Neural crest cell (in vitro differentiated cells): ENCODE measurements around the gene NIPSNAP2. TPM values are rescaled to one million over a fixed set of nuclear protein-coding genes. Genes with fewer than 3 reads are reported as not detected.

Source experiments
- DNase-seq: peaks from one replicate; pipeline ENCODE4 v3.0.0; 2021; ENCODE audit warnings: low read depth, mixed read lengths, low spot score
- H3K27ac Mint-ChIP-seq: one replicate; pipeline ENCODE4 v1.8.0; 2021; ENCODE audit warnings: mild to moderate bottlenecking, mixed read lengths; ENCODE audit not compliant: unreplicated experiment
- H3K27me3 Mint-ChIP-seq: 2 replicates; pipeline ENCODE4 v1.8.0; 2021; ENCODE audit warnings: low read depth, mild to moderate bottlenecking, mixed read lengths
- H3K36me3 Mint-ChIP-seq: 2 replicates; pipeline ENCODE4 v1.8.0; 2021; ENCODE audit warnings: low read depth, mild to moderate bottlenecking, mixed read lengths
- H3K4me1 Mint-ChIP-seq: 2 replicates; pipeline ENCODE4 v1.8.0; 2021; ENCODE audit warnings: mixed read lengths
- H3K4me3 Mint-ChIP-seq: one replicate; pipeline ENCODE4 v1.8.0; 2021; ENCODE audit warnings: mild to moderate bottlenecking, mixed read lengths
- H3K9me3 Mint-ChIP-seq: 2 replicates; pipeline ENCODE4 v1.8.0; 2021; ENCODE audit warnings: mixed read lengths
- CTCF ChIP-seq: fragments of 200-600 bp; sonication (generic); conservative IDR thresholded peaks from 2 replicates; pipeline ENCODE4 v1.5.0; 2021; ENCODE audit warnings: antibody characterized with exemption, mild to moderate bottlenecking
- total RNA-seq: library from RNA; stranded (reverse); gene quantifications from 2 replicates; pipeline ENCODE4 v1.2.1, GENCODE V29; 2021

The NIPSNAP2 gene
- total RNA-seq, 1 donor from 2014 or later = 51.2 TPM

- Mint-ChIP-seq H3K27me3 (no peaks in the 10 kb centered on the region), H3K36me3 (peaks cover 15% of the 10 kb centered on the region), H3K9me3 (no peaks in the 10 kb centered on the region), H3K27ac (no peak overlapping the region), H3K4me3 (peak overlapping the region; percentile 6), H3K4me1 (peaks cover 6% of the 10 kb centered on the region)
- DNase-seq = no peak
- TF ChIP-seq CTCF = no peak
Observed at GRCh38 chr7:55957190-55957589, 7.2 kb upstream of the NIPSNAP2 start.

GRCh38 chr7:55962014-55962413, 2.4 kb upstream of the NIPSNAP2 start:
- Mint-ChIP-seq H3K4me1 (peaks cover 13% of the 10 kb centered on the region), H3K9me3 (no peaks in the 10 kb centered on the region), H3K36me3 (peaks cover 5% of the 10 kb centered on the region), H3K27ac (no peak overlapping the region), H3K4me3 (peak overlapping the region; percentile 21), H3K27me3 (peaks cover 9% of the 10 kb centered on the region)
- TF ChIP-seq CTCF = no peak
- DNase-seq = no peak

GRCh38 chr7:55963584-55964168, 709 bp upstream of the NIPSNAP2 start:
- peaks cover 16% of the 10 kb centered on the region for H3K4me1 Mint-ChIP-seq
- H3K9me3 Mint-ChIP-seq = no peaks in the 10 kb centered on the region
- no peak for TF ChIP-seq CTCF
- peaks cover 9% of the 10 kb centered on the region for H3K27me3 Mint-ChIP-seq
- peak overlapping the region; percentile 79 for H3K4me3 Mint-ChIP-seq
- H3K27ac Mint-ChIP-seq = no peak overlapping the region
- H3K36me3 Mint-ChIP-seq = peaks cover 3% of the 10 kb centered on the region
- no peak for DNase-seq

GRCh38 chr7:55965100-55965470, 700 bp downstream of the NIPSNAP2 start:
- no peak for TF ChIP-seq CTCF
- Mint-ChIP-seq H3K27ac (peak overlapping the region; percentile 20), H3K4me1 (peaks cover 21% of the 10 kb centered on the region), H3K27me3 (peaks cover 9% of the 10 kb centered on the region), H3K36me3 (peaks cover 11% of the 10 kb centered on the region), H3K4me3 (peak overlapping the region; percentile 92), H3K9me3 (no peaks in the 10 kb centered on the region)
- DNase-seq = no peak

GRCh38 chr7:55965805-55966421, 1.5 kb downstream of the NIPSNAP2 start:
- H3K9me3 Mint-ChIP-seq = no peaks in the 10 kb centered on the region
- peaks cover 16% of the 10 kb centered on the region for H3K36me3 Mint-ChIP-seq
- H3K27me3 Mint-ChIP-seq = peaks cover 9% of the 10 kb centered on the region
- no peak for DNase-seq
- H3K4me3 Mint-ChIP-seq = peak overlapping the region; percentile 92
- peaks cover 26% of the 10 kb centered on the region for H3K4me1 Mint-ChIP-seq
- TF ChIP-seq CTCF = no peak
- no peak overlapping the region for H3K27ac Mint-ChIP-seq
